Stimulated activated CD8-positive, alpha-beta memory T cell treated with anti-CD3 and anti-CD28 coated beads, Interleukin-7, amount 100 ng/mL, for 48 hours (primary cell): ENCODE results near the gene ZDHHC3.

Experiments used
- DNase-seq, 2 donors: peaks; one replicate each; pipeline ENCODE4 v3.0.0-alpha.2; 2020; ENCODE audit warnings: low read depth in 1 of 2; ENCODE audit errors: extremely low read depth in 1 of 2

ZDHHC3 gene

DNA sequence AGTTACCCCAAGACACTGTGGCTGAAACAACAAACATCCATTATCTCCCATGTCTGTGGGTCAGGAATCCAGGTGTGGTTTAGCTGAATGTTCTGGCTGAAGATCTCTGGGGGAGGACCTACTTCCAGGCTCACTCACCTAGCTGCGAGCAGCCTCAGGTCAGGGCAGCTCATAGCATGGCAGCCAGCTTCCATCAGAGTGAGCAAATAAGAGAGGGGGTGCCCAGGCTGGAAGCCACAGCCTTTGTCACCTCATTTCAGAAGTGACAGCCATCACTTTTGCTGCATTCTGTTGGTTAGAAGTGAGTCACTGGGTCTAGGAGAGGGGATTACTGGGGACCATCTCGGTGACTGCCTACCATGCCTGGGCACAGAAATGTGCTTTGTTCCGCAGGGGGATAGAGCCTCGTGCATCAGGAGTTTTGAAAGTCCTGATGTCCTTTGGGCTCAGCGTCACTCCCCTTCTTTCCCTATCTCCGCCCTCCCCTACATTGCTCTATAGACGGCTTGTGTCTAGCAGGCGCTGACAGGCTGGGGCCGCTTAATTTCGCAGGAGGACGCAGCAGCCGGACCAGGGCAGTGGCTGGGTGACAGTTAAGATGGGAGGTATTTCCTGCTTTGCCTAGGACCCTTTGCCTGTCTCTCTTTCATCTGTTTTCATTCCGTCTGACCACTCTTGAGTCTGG is 76.1 kb downstream of the ZDHHC3 start:
- DNase-seq: no peak

DNA sequence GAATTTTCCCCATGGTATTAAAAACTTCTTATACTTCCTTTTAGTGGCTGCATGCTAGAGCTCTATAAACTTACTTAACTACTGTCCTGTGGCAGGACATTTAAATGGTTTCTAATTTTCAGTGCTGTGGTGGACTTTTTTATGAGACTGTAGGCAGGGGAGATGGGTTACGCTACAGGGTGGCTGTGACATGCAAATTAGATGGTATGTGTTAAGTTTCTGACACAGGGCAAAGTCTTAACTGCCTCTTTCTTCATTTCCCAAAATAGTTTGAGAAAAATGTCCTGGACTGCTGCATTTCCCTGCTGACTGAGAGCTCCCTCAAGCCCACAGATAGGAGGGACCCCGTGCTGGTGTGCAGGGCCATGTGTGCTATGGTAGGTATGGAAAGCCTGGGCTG is 79.5 kb downstream of the ZDHHC3 start:
- DNase-seq: no peak

GRCh38 chr3:44894485-44894884 is 81.5 kb downstream of the ZDHHC3 start:
- DNase-seq: no peak

DNA sequence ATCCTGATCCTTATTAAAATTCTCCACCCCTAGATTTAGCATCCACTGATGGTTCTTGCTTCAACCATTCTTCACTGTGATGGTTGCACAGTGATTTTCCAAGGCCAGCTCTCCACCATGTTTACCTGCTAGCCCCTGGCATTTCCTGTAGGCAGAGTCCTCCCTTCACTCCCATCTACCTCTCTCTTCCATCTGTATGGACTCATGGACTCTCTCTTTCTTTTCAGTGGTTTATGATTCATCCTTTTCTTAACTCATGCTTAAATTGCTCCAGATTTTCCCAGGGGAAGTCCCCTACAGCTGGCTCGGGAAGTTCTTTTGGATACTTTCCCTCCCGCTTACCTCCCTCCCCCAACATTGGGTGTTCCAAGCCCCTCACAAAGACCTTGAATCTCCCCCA is 82.9 kb downstream of the ZDHHC3 start:
- DNase-seq: no peak

GRCh38 chr3:44892689-44893088 is 83.3 kb downstream of the ZDHHC3 start:
- no peak for DNase-seq

DNA sequence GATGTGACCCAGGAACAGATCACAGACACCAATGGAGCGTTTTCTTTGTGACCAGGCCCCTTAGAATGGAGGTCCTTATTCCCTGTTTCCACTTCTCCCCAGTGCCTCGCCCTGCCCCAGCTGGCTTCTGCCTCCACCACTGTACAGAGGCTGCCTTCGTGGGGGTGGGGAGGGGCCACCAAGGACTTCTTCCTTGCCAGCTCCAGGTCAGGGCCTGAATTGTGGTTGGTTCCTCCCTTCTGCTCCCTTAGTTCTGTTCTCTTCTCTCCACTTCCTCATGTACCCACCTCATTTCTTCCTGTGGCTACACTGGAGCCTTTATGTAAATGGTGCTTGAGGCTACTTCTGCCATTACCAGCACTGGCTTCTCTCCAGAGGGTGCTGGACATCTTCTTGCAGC is 85.1 kb downstream of the ZDHHC3 start:
- no peak for DNase-seq

- no peak for DNase-seq
These were observed 85.7 kb downstream of the ZDHHC3 start for GRCh38 chr3:44890258-44890657.

- no peak for DNase-seq
These were observed 88.9 kb downstream of the ZDHHC3 start for GRCh38 chr3:44887101-44887500.

GRCh38 chr3:44886561-44886960 is 89.4 kb downstream of the ZDHHC3 start:
- no peak for DNase-seq

- no peak for DNase-seq
These were observed 90.4 kb downstream of the ZDHHC3 start for GRCh38 chr3:44885618-44886017.

DNA sequence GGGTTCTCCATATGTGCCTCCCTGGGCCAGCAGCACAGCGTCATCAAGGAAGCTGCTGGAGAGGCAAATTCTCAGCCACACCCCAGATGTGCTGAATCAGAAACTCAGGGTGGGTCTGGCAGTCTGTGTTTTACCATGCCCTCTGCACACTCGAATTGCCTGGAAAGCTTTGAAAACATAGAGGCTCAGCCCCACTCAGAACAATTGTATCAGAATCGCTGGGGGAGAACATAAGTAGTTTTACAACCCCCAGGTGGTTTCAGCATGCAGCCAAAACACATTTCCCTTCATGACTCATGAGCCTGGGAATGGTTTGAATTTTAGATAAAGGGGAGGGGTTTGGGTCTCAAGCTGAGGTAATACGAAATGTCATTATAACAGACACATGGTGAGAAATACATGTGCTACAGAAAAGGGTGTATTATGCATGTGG is 92.0 kb downstream of the ZDHHC3 start:
- DNase-seq: no peak

DNA sequence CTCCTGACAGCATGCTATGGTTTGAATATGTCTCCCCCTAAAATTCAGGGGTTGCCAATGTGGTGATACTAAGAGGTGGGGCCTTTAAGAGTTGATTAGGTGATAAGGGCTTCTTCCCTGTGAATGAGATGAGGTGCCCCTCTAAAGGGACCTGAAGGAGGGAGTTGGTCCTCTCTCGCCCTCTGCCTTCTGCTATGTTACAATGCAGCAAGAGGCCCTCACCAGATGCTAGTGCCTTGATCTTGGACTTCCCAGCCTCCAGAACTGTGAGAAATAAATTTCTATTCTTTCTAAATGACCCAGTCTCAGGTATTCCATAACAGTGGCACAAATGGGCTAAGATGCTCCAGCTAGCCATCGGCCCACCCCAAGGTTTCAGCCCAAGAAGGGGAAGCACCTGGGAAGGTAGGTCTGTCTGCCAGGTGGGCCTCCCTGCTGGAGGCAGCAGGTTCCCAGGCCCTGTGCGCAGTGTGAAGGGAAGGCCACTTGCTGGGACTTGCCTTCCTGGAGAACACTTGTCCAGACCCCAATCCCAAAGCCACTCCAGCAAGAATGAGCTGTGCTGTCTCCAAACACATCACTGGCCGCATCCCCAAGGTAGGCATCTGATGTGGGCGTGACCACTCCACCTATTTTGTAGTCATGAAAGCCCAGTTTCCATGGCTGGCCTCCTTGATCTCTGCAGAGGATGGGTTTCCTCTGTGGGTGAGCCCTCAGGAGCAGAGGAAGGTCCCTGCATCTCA is 92.6 kb downstream of the ZDHHC3 start:
- no peak for DNase-seq

DNA sequence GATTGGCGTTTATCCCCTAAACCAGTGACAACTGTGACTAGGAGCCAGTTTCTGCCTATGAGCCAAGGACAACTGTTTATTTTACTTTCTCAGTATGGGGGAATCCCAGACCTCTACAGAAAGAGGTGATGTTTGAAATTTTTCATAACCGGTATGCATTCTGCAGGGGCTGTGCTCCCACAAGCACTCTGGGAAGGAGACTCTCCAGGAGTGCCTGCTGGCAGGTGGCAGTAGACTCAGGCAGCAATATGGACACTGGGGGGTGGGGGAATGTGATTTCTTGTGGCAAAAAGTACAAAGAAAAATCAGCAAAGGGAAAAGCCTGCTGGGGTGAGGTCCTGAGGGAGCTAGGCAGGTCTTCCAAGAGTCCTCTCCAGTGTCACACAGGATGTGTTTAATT is 95.7 kb downstream of the ZDHHC3 start:
- no peak for DNase-seq

GRCh38 chr3:44877333-44877732 is 98.6 kb downstream of the ZDHHC3 start:
- DNase-seq: no peak

DNA sequence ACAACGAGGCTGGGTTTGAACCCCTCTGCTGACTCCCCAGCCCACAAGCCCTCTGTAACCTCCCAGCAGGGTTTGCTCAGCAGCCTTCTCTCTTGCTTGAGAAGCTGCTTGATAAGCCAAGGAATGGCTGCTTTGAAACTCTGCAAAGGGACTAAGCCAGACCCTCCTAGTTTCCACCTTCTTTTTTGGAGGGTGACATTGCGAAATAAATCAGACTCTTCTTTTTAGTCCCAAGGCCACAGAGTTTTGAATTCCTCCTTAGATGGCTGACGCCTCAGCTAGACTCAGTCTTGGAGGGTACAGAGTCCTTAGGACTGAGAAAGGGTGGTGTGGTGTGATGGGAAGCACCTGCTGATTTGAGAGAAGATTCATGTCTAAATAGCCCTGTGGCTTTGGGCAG is 100.4 kb downstream of the ZDHHC3 start:
- no peak for DNase-seq
